Measurements from ENCODE around the gene COL23A1. TPM values are rescaled to one million over a fixed set of nuclear protein-coding genes. Genes with fewer than 3 reads are reported as not detected.

The COL23A1 gene
- total and polyA plus RNA-seq, 4 donors = 0.76 to 4.4 (median 1.3) TPM

- no peak for DNase-seq
- no peak for ATAC-seq (ENCODE audit: insufficient read depth, low FRiP score)
- peaks cover 0 to 10% (median 2%) of the 10 kb centered on the region in 5 donors for H3K4me1 ChIP-seq (ENCODE audit: control insufficient read depth in 5 of 5, insufficient read depth in 5 of 5, low read length in 5 of 5)
- no peaks in the 10 kb centered on the region for H3K9me3 ChIP-seq (ENCODE audit: control insufficient read depth in 4 of 4, insufficient read depth in 3 of 4, low read length in 3 of 4)
- H3K36me3 ChIP-seq (ENCODE audit: control insufficient read depth in 4 of 4, insufficient read depth in 4 of 4, low read length in 4 of 4) = no peaks in the 10 kb centered on the region
- no peak overlapping the region for H3K4me3 ChIP-seq
- H3K27ac ChIP-seq (ENCODE audit: low read depth in 1 of 2, low read length in 1 of 2) = peak overlapping the region in 1 of 2 donors; percentile 77
- no peaks in the 10 kb centered on the region for H3K27me3 ChIP-seq (ENCODE audit: control insufficient read depth in 3 of 3, insufficient read depth in 3 of 3, low read length in 2 of 3)
- 74 to 84% methylated on average over 9 of the region's 9 CpGs for WGBS, 2 donors
- TF ChIP-seq, protein P1, sequence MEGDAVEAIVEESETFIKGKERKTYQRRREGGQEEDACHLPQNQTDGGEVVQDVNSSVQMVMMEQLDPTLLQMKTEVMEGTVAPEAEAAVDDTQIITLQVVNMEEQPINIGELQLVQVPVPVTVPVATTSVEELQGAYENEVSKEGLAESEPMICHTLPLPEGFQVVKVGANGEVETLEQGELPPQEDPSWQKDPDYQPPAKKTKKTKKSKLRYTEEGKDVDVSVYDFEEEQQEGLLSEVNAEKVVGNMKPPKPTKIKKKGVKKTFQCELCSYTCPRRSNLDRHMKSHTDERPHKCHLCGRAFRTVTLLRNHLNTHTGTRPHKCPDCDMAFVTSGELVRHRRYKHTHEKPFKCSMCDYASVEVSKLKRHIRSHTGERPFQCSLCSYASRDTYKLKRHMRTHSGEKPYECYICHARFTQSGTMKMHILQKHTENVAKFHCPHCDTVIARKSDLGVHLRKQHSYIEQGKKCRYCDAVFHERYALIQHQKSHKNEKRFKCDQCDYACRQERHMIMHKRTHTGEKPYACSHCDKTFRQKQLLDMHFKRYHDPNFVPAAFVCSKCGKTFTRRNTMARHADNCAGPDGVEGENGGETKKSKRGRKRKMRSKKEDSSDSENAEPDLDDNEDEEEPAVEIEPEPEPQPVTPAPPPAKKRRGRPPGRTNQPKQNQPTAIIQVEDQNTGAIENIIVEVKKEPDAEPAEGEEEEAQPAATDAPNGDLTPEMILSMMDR (IDR thresholded peaks at IDR 0.05; ENCODE audit: control extremely low read depth, extremely low read depth) = no peak
- H3K9ac ChIP-seq (ENCODE audit: insufficient read depth in 1 of 2, low read length in 2 of 2) = no peak overlapping the region
Measured at GRCh38 chr5:178545176-178545575, 45.0 kb downstream of the COL23A1 start.

DNA sequence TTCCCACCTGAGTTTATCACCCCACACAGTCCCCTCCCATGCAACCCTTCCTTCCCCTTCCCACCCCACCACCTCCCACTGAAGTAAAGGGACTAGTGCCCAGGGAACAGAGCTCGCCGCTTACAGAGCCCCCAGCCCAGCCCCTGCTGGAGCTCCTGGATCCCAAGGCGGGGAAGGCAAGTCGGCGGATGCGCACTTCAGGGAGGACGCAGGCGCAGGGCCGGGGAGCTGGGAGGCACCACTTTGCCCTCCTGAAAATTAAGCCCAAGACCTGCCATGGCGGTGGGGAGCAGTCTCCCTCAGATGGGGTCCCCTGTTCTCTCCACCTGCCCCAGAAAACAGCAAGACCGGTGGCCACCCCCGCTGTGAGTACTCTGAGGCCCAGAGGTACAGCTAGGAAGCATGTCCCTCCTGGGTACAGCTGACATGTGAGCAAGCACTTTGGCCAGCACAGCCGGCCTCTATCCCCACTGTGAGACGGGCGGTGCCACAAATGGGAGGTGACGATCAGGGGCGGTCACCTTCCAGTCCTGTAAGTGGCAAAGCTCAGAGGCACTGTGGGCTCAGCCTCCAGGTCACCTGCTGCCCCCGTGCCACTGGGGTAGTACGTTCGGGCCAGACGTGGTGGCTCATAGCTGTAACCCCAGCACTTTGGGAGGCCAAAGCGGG lies 45.9 kb downstream of the COL23A1 start:
- Histone ChIP-seq H3K27me3 (ENCODE audit: control insufficient read depth in 3 of 3, insufficient read depth in 3 of 3, low read length in 2 of 3) (no peaks in the 10 kb centered on the region), H3K36me3 (ENCODE audit: control insufficient read depth in 4 of 4, insufficient read depth in 4 of 4, low read length in 4 of 4) (no peaks in the 10 kb centered on the region), H3K9me3 (ENCODE audit: control insufficient read depth in 4 of 4, insufficient read depth in 3 of 4, low read length in 3 of 4) (no peaks in the 10 kb centered on the region), H3K27ac (ENCODE audit: low read depth in 1 of 2, low read length in 1 of 2) (peak overlapping the region in 1 of 2 donors; percentile 77), H3K4me1 (ENCODE audit: control insufficient read depth in 5 of 5, insufficient read depth in 5 of 5, low read length in 5 of 5) (peaks cover 0 to 15% (median 2%) of the 10 kb centered on the region in 5 donors), H3K9ac (ENCODE audit: insufficient read depth in 1 of 2, low read length in 2 of 2) (no peak overlapping the region), H3K4me3 (no peak overlapping the region)
- TF ChIP-seq, protein P1 (IDR thresholded peaks at IDR 0.05; ENCODE audit: control extremely low read depth, extremely low read depth) = no peak
- WGBS, 2 donors = 94 to 97% methylated on average over 22 of the region's 22 CpGs
- ATAC-seq (ENCODE audit: insufficient read depth, low FRiP score) = no peak
- DNase-seq = no peak

DNA sequence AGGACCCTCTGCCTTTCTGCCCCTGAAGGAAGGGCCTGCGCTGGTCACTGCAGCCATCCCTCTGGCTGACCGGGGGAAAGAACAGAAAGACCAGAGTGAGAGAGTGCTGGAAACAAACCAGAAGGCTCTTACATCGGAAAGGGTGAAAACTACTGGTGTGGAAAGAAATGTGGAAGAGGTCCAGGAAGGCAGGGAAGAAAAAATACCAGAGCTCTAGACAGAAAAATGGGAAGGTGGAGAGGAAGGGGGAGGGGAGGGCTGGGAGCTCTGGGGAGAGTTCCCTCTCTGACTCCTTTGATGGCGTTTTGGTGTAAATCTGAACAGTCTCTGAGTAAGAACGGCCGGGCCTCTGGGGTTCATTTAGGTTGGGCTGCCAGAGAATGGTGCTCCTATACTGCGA lies 47.7 kb downstream of the COL23A1 start:
- Histone ChIP-seq H3K27ac (ENCODE audit: low read depth in 1 of 2, low read length in 1 of 2) (peak overlapping the region in 1 of 2 donors; percentile 77), H3K36me3 (ENCODE audit: control insufficient read depth in 4 of 4, insufficient read depth in 4 of 4, low read length in 4 of 4) (no peaks in the 10 kb centered on the region), H3K4me1 (ENCODE audit: control insufficient read depth in 5 of 5, insufficient read depth in 5 of 5, low read length in 5 of 5) (peaks cover 0 to 15% (median 5%) of the 10 kb centered on the region in 5 donors), H3K4me3 (no peak overlapping the region), H3K27me3 (ENCODE audit: control insufficient read depth in 3 of 3, insufficient read depth in 3 of 3, low read length in 2 of 3) (no peaks in the 10 kb centered on the region), H3K9me3 (ENCODE audit: control insufficient read depth in 4 of 4, insufficient read depth in 3 of 4, low read length in 3 of 4) (no peaks in the 10 kb centered on the region), H3K9ac (ENCODE audit: insufficient read depth in 1 of 2, low read length in 2 of 2) (no peak overlapping the region)
- peak; percentile 23 to 76 (median 59) for DNase-seq
- ATAC-seq (ENCODE audit: insufficient read depth, low FRiP score) = no peak
- WGBS, 2 donors = 39 to 52% methylated on average over 7 of the region's 7 CpGs
- TF ChIP-seq, protein P1 (IDR thresholded peaks at IDR 0.05; ENCODE audit: control extremely low read depth, extremely low read depth) = no peak
